ENCODE measurements around the gene RIOK1. TPM values are rescaled to one million over a fixed set of nuclear protein-coding genes. Genes with fewer than 3 reads are reported as not detected.

RIOK1 gene
- total and polyA plus RNA-seq, 7 donors = 8.5 to 27.7 (median 22.0) TPM

GRCh38 chr6:7417684-7418083, 28.1 kb downstream of the RIOK1 start:
- Histone ChIP-seq H3K27me3 (ENCODE audit: insufficient read depth in 3 of 3, low read length in 2 of 3) (no peaks in the 10 kb centered on the region), H3K4me1 (no peaks in the 10 kb centered on the region), H3K4me3 (no peak overlapping the region), H3K36me3 (ENCODE audit: insufficient read depth in 1 of 2, low read depth in 1 of 2) (peaks cover 18 to 81% of the 10 kb centered on the region in 2 donors), H3K9me3 (no peaks in the 10 kb centered on the region), H3K27ac (no peak overlapping the region)
- ATAC-seq (no peak), DNase-seq (no peak)
- WGBS, 3 donors = 86 to 95% (median 92%) methylated on average over 2 of the region's 2 CpGs
- intact Hi-C loops (cut with DNase I) = no loop called here
- no peak for TF ChIP-seq CTCF (IDR thresholded peaks at IDR 0.05)

DNA sequence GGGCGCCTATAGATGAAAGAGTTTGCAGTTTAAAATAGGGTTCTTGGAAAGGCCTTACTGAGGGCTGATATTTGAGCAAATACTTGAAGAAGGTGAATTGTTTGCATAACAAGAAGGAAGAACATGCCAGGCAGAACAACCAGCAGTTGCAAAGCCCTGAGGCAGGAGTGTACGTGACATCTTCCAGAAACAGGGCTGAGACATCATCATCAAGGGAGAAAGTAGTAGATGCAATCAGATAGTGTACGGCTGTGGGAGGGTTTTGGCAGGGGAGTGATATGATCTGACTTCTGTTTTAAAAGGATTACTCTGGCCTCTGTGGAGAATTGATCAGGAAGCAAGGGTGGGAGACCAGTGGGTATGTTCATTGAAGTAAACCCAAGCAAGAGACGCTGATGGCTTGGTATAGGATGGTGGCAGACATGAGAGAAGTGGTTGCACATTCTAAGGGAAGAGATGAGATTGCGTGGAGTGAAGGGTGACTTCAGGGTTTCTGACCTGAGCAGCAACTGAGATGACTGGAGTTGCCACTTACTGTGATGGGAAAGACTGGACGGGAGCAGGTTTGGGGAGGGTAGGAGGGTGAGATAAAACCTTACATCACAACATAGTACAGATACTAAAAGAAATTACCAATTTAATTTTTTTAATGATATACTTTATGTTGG, 28.8 kb downstream of the RIOK1 start:
- 73 to 84% (median 80%) methylated on average over 6 of the region's 6 CpGs for WGBS, 3 donors
- H3K36me3 ChIP-seq (ENCODE audit: insufficient read depth in 1 of 2, low read depth in 1 of 2) = peaks cover 18 to 74% of the 10 kb centered on the region in 2 donors
- no peaks in the 10 kb centered on the region for H3K9me3 ChIP-seq
- TF ChIP-seq CTCF (IDR thresholded peaks at IDR 0.05) = no peak
- no peak overlapping the region for H3K27ac ChIP-seq
- ATAC-seq = no peak
- H3K4me1 ChIP-seq = no peaks in the 10 kb centered on the region
- intact Hi-C loops (cut with DNase I) = no loop called here
- H3K27me3 ChIP-seq (ENCODE audit: insufficient read depth in 3 of 3, low read length in 2 of 3) = no peaks in the 10 kb centered on the region
- H3K4me3 ChIP-seq = no peak overlapping the region
- no peak for DNase-seq

DNA sequence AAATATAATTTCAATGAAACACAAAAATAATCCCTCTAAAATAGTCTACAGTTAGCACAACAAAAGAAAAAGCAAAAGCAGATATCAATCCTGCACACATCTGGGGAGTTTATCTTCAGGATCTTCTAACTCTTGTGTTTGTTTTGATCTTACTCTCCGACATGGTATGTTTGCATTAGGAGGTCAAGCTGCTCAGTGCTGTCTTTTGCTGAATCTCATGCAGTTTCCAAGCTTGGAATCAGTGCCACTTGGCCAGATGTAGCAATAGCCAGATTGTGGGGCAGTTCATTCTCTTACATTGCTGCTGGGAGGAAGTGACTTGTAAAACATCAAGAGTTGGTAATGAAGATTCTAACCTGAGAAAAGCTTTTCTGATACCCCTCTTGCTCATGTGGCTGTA, 29.5 kb downstream of the RIOK1 start:
- ATAC-seq = no peak

DNA sequence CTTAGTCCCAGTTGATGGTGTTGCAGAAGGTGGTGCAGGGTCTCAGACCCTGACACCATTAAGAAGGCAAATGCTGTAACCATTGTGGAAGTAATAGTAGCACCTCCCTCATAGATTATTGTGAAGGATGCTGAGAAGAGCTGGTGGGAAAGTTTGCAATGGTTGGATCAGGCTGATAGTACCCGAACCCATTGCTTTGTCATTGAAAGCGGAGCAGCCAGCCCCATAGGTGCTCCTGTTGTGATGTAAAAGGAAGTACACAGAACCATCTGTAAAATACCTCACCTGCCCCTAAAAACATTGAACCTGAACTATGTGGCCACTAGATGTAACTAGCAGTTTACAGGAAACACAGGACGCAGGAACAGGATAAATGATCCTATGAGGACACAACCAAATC, 31.5 kb downstream of the RIOK1 start:
- H3K27ac ChIP-seq = no peak overlapping the region
- no peak for TF ChIP-seq CTCF (IDR thresholded peaks at IDR 0.05)
- ATAC-seq (no peak), DNase-seq (no peak)
- no peaks in the 10 kb centered on the region for H3K9me3 ChIP-seq
- H3K36me3 ChIP-seq (ENCODE audit: insufficient read depth in 1 of 2, low read depth in 1 of 2) = peaks cover 6 to 47% of the 10 kb centered on the region in 2 donors
- intact Hi-C loops (cut with DNase I) = no loop called here
- no peaks in the 10 kb centered on the region for H3K27me3 ChIP-seq (ENCODE audit: insufficient read depth in 3 of 3, low read length in 2 of 3)
- 94 to 97% (median 95%) methylated on average over 3 of the region's 3 CpGs for WGBS, 3 donors
- H3K4me1 ChIP-seq = no peaks in the 10 kb centered on the region
- no peak overlapping the region for H3K4me3 ChIP-seq

More for the DNA sequence above, 29.5 kb downstream of the RIOK1 start:
- H3K36me3 ChIP-seq (ENCODE audit: insufficient read depth in 1 of 2, low read depth in 1 of 2) = peaks cover 18 to 67% of the 10 kb centered on the region in 2 donors
- no peak for TF ChIP-seq CTCF (IDR thresholded peaks at IDR 0.05)
- H3K4me3 ChIP-seq = no peak overlapping the region
- no peaks in the 10 kb centered on the region for H3K9me3 ChIP-seq
- no peak overlapping the region for H3K27ac ChIP-seq
- WGBS, 3 donors = 41 to 61% (median 51%) methylated on average over 1 of the region's 1 CpG
- intact Hi-C loops (cut with DNase I) = no loop called here
- no peaks in the 10 kb centered on the region for H3K4me1 ChIP-seq
- no peaks in the 10 kb centered on the region for H3K27me3 ChIP-seq (ENCODE audit: insufficient read depth in 3 of 3, low read length in 2 of 3)
- no peak for DNase-seq

- 83 to 85% (median 84%) methylated on average over 5 of the region's 5 CpGs for WGBS, 3 donors
- ATAC-seq (no peak), DNase-seq (no peak)
- H3K9me3 ChIP-seq = no peaks in the 10 kb centered on the region
- no peak overlapping the region for H3K4me3 ChIP-seq
- intact Hi-C loops (cut with DNase I) = no loop called here
- H3K36me3 ChIP-seq (ENCODE audit: insufficient read depth in 1 of 2, low read depth in 1 of 2) = peaks cover 2 to 18% of the 10 kb centered on the region in 2 donors
- no peaks in the 10 kb centered on the region for H3K4me1 ChIP-seq
- H3K27me3 ChIP-seq (ENCODE audit: insufficient read depth in 3 of 3, low read length in 2 of 3) = no peaks in the 10 kb centered on the region
- TF ChIP-seq CTCF (IDR thresholded peaks at IDR 0.05) = no peak
- no peak overlapping the region for H3K27ac ChIP-seq
Measured at GRCh38 chr6:7424058-7424457, 34.5 kb downstream of the RIOK1 start.

All from psoas muscle (tissue), 8 donors.